Activated T-cell treated with anti-CD3 and anti-CD28 coated beads for 48 hours (primary cell): ENCODE data around the gene KLF6.

ENCODE experiments used
- DNase-seq: peaks from one replicate; pipeline ENCODE4 v3.0.0-alpha.2; 2020; ENCODE audit warnings: low read depth

KLF6 gene

DNA sequence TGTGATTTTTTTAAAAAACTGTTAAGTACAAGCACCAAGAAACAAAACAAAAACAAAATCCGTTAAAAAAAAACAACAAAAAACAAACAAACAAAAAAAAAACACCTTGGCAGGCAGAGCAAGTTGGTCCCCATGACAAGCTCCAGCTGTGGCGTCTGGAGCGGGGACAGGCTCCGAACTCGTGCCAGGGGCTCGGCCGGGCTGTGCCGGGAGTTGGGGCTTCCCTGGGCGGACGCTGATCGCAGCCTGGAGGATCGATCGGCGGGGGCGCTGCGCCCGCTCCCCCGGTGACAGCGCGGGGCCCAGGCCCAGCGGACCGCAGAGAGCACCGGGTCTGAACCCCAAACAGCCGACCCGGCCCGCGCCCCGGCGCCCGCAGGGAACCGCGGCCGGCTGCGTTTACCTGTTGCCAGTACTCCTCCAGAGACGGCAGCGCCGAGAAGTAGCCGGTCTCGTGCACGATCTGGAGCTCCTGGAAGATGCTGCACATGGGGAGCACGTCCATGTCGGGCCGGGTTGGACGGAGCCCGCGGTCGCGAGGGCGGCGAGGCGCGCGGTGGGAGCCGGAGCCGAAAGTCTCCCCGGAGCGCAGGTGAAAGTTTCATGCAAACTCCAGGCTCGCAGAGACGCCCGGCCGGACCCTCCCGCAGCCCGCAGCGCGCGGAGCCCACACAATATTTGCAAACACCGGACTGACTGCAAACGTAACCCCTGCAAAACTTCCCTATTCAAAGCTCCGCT is at the start of gene KLF6:
Gene KLF6, minus strand, starts transcription at position 700 of the 741 bp plus-strand sequence. Its CDS starts 195 bp downstream, at position 505.
- no peak for DNase-seq

DNA sequence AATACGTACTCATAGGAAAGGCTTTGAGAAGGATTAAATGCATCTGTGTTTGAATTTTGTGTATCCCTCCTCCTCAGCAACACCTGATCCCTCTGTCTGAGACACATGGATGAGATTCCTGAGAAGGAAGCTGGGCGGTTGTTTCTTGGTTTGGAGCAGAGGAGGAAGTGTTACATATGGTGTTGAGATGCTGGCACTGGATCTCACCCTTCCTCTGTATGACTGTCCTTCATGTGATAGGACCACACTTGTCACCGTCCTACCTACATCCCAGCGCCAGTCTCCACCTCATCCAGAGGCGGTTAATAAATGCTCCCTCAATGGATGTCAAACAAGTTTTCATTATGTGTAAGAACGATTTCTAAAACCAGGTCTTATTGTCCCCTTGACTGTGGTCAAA is 49.4 kb upstream of the KLF6 start:
- no peak for DNase-seq

DNA sequence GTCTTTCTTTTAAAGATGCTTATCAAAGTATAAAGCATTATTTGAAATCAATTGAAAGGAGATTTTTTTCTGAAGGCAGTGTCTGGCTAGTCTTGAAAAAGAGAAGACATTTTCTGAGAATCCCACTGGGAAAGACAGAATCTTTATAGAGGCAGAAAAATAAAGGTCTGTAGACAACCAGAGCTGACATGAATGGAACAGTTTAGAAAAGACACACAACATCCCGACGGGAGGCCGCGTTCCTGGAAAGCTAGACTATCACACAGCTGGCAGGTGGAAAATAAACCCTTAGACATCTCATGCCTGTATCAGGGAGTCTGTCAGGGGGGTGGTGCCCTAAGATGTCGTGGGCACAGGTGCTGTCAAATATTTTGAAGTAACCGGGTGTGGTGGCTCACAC is 48.0 kb upstream of the KLF6 start:
- no peak for DNase-seq

DNA sequence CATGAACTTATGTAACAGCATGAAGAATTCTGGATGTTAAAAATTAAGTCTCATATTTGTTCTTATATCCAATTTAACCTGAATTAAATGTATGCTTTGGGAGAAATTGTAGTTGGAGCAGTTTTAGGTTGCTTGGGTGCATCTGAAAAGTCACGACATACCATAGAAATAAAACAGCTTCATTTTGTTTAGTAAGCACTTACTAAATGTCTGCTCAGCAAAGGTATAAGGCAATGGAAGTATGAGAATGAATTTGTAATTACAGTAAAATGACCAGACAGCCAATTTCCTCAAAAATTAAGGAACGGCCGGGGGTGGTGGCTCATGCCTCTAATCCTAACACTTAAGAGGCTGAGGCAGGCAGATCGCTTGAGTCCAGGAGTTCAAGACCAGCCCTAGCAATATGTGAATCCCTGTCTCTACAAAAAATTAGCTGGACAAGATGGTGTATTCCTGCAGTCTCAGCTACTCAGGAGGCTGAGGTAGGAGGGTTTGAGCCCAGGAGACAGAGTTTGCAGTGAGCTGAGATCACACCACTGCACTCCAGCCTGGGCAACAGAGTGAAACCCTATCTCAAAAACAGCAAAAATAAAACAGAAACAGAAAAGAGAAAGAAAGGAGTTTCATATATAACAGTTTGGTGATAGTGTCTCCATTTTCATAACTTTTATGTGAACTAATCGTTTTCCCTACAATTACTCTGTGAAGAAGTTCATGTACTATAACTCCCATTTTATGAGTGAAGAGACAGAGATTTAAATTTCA is 47.2 kb upstream of the KLF6 start:
- DNase-seq = no peak

DNA sequence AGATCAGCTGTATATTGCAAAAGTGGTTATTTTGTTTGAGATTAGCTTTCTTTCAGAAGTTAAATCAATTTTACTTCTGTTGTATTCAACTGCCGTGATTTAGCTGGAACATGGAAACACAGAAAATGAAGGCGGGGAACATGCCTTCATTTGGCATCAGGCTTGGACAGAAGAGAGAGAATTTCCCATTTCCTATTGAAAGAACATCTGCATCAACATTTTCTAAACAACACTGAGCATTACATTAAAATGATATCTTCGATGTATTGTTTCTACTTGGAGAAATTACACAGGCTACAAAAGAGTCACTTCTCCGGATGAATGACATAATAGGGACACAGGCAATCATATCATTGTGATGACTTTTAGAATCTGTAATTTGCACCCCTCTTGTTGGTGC is 46.6 kb upstream of the KLF6 start:
- no peak for DNase-seq

DNA sequence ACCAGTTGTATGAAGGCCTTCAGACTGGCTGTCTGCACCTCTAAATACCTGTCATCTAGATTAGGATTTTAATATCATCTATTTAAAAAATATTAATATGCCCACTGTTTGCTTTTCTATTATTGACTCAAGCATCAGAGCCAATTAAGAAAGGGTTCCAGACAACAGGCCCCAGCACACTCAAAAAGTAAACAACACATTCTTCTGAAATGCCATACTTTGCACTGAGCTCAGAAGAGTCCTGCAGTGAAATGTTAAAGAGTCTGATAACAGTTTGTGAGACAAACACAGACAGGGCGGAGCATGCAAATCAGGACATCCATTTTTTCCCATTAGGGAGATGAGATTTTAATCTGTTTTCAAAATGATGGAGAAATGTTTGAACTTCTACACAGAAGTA is 45.9 kb upstream of the KLF6 start:
- no peak for DNase-seq

DNA sequence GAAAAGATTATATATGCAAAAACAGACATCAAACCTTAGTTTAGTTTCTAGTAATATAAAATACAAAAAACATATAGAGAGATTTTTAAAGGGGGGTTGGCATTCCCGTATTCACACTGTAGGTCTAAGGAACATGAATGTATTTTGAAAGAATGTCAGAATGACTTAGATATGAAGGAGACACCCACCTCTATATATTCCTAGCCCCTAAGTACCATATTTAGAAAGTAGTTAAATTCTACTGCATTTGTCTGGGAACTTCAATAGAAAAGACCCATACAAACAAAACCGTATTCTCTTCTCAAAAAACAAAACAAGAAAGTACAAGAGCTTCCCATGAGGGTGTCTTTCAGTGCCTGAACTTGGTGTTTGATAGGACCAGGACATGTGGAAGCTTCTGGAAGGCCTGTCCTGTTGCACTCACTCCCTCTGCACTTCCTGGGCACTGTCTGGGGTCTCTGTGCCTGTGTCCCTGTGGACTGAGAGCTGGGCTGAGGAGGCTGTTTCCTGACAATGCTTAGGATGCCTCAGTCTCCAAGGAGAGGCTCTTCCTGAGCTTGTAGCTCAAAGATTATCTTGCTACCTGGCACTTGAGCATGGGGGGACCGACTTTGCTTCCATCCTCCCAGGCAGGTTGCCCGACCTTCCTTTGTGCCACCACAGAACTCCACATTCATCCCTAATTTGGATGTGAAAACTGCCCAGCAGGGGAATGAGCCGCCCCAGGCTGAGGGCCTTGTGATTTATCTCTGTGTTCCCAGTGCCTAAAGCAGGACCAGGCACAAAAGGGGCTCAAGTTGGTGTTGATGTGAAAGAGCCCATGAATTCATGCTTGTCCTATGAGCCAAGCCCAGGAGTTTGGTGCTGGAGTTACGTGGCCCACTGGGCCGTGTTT is 44.4 kb upstream of the KLF6 start:
- DNase-seq = no peak

DNA sequence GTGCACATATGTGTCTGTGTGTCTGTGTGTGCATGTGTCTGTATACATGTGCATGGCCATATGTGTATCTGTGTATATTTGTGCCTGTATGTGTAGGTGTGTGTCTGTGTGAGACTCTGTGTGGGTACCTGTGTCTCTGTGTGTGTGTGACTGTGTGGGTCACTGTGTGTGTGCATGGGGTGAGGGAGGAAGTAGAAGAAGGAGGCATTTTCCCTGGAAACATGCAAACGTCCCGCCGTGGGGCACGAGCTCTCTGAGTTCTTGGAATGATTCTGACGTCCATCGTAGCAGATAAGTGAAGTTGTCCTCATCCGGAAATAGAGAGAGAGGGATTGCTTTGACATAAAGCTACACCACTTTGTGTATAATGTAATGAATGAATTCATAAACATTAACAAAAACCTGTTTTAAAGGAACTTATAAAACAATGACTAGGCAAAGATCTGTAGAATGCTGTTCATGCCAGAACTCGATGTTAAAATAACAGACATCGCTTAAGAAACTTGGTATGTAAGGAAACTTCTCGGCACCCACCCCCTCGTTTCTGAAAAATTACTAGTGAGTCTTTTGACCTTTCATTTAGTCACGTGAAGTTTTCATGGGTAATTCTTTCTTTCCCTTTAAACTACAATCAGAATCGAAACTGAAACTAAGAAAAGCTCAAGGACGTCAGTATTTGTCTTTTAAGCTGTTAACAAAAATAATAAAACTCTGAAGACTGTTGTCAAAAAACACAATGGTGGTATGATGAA is 43.6 kb upstream of the KLF6 start:
- DNase-seq = no peak

DNA sequence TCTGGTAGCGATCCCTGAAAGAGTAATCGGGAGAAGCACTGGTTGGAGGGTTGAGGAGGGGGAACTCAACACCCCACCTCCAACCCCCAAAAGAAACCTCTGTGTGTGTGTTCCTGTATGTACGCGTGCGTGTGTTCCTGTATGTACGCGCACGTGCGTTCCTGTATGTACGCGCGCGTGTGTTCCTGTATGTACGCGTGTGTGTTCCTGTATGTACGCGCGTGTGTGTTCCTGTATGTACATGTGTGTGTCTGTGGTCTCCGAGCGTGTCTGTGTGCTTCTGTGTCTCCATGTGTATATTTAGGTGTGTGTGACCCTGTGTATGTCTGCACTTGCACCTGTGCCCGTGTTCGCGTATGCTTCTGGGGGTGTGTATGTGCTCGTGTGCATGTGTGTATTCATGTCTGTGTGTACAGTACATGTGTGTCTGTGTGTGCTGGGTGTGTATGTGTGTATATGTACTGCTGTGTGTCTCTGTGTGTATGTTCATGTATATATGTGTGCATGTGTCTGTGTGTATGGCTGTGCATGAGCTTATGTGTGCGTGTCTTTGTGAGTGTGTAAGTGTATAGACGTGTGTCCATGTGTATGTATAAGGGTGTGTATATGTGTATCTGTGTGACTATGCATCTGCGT is 42.9 kb upstream of the KLF6 start:
- no peak for DNase-seq

DNA sequence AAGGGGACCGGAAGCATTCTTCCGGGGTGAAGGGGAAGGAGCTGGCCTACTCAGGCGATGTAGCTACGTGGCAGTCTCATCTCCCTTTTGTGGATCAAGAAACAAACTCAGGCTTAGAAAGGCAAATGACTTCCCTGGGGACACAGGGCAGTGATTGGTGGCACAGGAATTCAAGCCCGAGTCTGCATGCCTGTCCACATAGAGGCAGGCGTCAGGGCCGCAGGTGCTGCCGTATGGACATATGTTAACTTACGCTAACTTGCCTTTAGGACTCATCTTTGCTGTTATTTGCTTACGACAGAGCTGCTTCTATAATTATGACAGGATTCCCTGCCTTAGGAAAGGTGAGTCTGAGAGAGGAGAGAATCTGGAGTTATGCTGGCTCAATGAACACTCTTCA is 42.3 kb upstream of the KLF6 start:
- no peak for DNase-seq

DNA sequence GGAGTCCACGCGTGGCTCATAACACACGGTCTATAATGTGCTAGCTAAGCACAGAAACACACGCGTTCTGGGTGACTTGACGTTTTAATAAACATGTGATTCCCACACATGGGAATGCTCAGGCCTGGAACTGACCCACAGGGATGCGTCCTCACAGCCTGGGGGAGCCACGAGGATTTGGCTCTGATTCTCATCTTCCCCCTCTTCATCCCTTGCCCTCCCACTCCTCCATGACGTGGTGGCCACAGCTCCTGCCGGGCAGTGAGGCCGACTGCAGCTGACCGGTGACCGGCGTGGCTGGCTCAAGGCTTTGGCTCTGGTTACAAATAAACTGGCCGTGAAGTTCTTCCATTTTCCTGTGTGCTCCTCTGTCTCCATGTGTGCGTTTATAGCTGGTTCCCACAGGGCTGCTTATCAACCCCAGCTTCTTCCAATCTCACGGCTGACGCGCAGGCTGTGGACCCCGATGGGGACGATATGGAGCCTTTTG is 40.9 kb upstream of the KLF6 start:
- DNase-seq = no peak

DNA sequence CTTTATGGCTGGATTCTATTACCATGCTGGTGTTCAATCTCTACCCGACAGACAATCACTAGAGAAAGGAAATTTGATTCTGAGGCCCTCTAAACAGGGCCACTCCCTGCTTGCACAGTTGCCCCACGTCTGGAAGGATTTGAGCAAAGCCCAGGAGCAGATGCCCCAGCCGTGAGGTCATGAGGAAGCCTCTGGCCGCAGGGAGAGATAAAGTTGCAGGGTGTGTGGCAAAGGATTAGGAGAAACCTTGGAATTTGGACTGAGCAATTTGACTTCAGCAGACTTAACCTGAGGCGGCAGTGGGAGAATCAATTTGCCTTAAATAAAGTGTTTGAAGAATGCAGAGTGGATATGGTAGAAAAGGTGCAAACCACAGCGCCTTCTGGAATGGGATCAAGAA is 40.2 kb upstream of the KLF6 start:
- DNase-seq = no peak

DNA sequence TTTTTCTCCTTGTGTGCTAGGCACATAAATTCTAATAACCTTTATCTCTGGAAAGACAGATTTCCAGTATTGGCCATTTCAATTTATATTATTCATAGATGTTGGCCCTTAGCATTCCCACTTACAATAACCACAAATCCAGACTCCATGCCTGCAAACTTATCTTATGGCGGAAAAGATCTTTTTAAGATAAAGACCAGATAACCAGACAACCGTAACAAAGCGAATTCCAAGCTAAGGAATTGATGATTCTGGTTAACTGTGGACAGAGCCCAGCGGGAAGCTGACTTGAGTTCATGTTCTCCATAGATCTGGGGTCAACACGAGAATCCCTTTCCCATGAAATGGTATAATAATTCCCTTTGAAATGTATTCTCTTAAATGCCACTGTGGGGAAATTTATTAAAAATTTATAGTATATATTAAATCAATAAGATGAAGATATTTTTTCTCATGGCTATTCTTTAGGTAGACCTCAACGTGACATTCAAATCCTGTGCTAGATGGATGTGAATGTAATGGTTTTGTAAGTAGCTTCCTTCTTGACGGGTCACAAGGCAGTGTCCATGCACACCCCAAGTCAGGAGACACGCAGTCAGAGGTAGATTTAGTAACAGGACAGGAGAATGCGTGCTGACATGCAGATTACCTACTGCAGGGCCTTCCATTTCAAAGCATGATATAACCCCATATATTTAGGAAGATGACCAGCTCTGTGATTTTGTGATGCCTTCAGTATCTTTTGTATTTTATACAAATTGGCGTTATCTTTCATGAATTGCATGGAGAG is 37.7 kb upstream of the KLF6 start:
- DNase-seq = no peak

DNA sequence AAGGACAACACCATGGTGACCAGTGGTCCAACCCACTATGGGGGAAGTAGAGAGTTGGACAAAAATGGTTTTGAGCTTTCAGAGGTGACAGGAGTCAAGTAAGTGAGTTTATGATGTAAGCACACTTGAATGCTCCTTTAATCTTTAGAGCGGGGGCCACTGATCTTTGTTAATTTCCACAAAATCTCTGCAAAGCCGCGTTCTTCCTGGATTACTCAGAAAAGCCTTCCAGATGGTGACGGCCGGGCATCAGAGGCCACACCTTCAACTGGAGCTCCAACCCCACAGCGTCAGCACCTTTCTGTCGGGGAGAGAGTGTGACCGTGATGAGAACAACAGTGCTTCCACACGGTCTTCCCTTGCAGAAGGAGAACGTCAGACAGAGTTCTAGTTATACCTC is 35.2 kb upstream of the KLF6 start:
- no peak for DNase-seq

DNA sequence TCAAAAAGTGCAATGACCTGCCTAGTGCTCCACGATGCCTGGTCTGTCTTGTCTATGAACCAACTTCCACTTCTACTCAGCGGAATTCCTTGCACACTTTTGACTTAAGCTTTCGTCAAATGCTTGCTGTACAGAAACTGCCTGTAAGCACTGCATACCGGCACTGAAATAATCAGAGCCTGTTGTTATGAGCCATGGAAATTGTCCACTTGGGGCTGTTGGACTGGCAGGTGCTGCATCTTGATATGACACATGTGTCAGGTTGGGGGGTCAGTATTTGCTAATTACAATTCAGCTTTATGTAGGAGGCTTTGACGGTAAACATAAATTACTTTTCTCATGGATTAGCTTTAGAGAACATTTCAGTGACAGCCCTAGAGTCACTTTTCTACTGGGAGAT is 32.0 kb upstream of the KLF6 start:
- no peak for DNase-seq

DNA sequence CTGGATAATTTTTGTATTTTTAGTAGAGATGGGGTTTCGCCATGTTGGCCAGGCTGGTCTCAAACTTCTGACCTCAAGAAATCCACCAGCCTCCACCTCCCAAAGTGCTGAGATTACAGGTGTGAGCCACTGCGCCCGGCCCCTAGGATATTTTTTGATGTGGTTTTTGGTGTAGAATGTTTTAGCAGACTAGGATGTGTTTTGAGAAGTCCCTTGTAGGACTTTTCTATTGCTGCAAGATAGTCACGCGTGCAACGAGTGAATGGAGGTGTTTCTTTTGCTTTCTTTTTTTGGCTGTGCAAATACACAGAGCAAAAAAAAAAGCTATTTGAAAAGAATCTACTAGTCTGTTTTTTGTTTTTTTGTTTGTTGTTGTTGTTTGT is 29.8 kb upstream of the KLF6 start:
- no peak for DNase-seq

DNA sequence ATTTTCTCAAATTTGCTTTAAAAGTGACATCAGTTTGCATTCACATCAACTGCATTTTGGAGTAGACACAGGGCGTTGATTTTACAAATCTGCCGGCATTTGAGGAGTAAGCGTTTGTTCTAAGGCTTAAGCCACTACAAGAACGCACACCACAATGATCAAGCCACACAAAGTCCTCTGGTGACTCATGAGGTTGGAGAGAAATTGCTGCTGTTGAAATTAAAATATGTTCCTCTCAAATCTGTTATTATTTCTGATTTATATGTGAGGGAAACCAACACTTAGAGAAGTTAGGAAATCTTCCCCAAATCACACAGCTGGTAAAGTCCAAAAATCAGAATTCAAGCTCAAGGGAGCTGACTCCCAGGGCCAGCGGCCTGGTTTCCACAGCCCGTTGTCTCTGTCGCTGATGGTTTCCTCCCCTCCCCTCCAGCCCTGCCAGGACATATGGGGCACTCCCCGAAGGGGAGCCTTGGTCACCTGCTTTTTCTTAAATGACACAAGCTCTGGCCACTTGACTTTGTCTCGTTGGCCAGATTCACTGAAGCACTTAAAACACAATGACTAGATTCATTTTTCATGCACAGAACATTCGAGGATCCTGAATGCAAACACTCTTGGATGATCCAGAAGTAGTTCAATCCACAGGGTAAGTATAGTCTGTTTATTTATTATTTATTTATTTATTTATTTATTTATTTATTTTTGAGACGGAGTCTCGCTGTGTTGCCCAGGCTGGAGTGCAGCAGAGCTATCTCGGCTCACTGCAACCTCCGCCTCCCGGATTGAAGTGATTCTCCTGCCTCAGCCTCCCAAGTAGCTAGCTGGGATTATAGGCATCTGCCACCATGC is 29.2 kb upstream of the KLF6 start:
- no peak for DNase-seq

DNA sequence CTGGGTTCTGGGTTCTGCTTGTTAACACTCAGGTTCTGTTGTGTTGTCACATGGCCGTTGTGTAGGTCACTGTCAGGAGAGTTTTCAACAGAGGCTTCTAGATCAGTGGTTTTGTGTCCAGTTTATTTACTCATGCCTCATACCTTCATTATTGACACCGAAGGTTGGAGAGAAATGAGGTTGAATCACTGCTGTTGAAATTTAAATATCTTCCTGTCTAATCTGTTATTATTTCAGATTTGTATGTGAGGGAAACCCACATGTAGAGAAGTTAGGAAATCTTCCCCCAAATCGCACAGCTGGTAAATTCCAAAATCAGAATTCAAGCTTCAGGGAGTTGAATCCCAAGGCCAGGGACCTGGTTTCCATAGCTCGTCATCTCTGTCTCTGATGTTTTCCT is 28.3 kb upstream of the KLF6 start:
- no peak for DNase-seq

DNA sequence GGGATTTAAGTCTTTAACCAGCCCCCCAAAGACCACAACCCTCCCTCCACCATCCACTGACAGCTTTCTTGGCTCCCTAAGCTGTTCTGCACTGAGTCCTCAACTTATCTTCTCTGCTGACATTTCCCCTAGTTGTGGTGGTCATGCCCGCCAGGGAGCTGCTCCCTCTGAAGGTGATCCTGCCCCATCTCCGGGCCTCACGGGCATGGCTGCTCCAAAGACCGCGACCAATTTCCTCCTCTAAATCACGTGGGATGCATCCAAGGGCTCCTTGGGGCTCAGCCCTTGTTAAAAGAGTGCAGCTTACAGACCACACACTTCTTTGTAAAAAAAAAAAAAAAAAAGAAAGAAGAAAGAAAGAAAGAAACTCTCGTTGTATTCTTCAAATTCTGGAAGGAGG is 27.1 kb upstream of the KLF6 start:
- no peak for DNase-seq
